Parathyroid adenoma (tissue), 2 donors: Measurements from ENCODE around the gene DUOXA2.

Experiments
- H2AFZ ChIP-seq: fragments of 300-600 bp; sonication (generic); one replicate; pipeline ENCODE4 v1.7.0; 2017; ENCODE audit warnings: antibody characterized with exemption, mild to moderate bottlenecking
- H3K27ac ChIP-seq: fragments of 300-600 bp; sonication (generic); one replicate; pipeline ENCODE4 v1.7.0; 2017
- H3K27me3 ChIP-seq: fragments of 300-600 bp; sonication (generic); one replicate; pipeline ENCODE4 v1.7.0; 2017; ENCODE audit warnings: low read length; ENCODE audit not compliant: control insufficient read depth, insufficient read depth
- H3K36me3 ChIP-seq: fragments of 300-600 bp; sonication (generic); one replicate; pipeline ENCODE4 v1.7.0; 2017; ENCODE audit warnings: low read length; ENCODE audit not compliant: control insufficient read depth, insufficient read depth
- H3K4me1 ChIP-seq: fragments of 300-600 bp; sonication (generic); one replicate; pipeline ENCODE4 v1.7.0; 2017; ENCODE audit warnings: control low read depth
- H3K4me2 ChIP-seq: fragments of 300-600 bp; sonication (generic); one replicate; pipeline ENCODE4 v1.7.0; 2017; ENCODE audit warnings: low read length
- H3K4me3 ChIP-seq: fragments of 300-600 bp; sonication (generic); one replicate; pipeline ENCODE4 v1.7.0; 2017; ENCODE audit warnings: low read depth, low read length
- H3K79me2 ChIP-seq: fragments of 300-600 bp; sonication (generic); one replicate; pipeline ENCODE4 v1.7.0; 2017; ENCODE audit warnings: control low read depth
- H3K9ac ChIP-seq: fragments of 300-600 bp; sonication (generic); one replicate; pipeline ENCODE4 v1.7.0; 2017; ENCODE audit warnings: mild to moderate bottlenecking
- H3K9me3 ChIP-seq: fragments of 300-600 bp; sonication (generic); one replicate; pipeline ENCODE4 v1.7.0; 2017; ENCODE audit warnings: low read length; ENCODE audit not compliant: control insufficient read depth
- TF ChIP-seq, protein P1 (sequence below): fragments of 300-600 bp; sonication (generic); IDR thresholded peaks from one replicate; pipeline ENCODE4 v1.7.0; 2017; ENCODE audit warnings: antibody characterized with exemption, mild to moderate bottlenecking
- donor health status: primary hyperparathyroidism.

Gene DUOXA2

DNA sequence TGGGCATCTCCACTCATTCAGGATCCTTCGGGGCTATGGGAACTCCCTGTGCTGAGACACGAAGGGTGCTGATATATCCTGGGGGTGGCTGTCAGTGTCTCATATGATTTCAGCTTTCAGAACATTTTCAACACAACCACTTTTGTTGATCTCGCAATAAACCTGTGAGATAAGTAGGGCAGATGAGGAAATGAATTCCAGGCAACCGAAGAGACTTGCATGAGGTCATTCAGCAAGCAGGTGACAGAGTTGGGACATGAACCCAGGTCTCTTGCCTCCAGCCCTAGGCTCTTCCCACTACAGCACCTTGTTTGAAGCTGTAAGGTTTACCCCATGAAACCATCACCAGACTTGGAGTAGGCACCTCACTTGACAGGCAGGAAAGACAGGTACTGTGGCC lies 32.3 kb downstream of the DUOXA2 start:
- Histone ChIP-seq H3K79me2 (no peaks in the 10 kb centered on the region), H3K4me3 (no peak overlapping the region), H3K27me3 (no peaks in the 10 kb centered on the region), H3K4me2 (no peak overlapping the region), H2AFZ (no peak overlapping the region), H3K4me1 (no peaks in the 10 kb centered on the region), H3K36me3 (no peaks in the 10 kb centered on the region), H3K27ac (no peak overlapping the region), H3K9me3 (no peaks in the 10 kb centered on the region), H3K9ac (no peak overlapping the region)
- TF ChIP-seq, protein P1, sequence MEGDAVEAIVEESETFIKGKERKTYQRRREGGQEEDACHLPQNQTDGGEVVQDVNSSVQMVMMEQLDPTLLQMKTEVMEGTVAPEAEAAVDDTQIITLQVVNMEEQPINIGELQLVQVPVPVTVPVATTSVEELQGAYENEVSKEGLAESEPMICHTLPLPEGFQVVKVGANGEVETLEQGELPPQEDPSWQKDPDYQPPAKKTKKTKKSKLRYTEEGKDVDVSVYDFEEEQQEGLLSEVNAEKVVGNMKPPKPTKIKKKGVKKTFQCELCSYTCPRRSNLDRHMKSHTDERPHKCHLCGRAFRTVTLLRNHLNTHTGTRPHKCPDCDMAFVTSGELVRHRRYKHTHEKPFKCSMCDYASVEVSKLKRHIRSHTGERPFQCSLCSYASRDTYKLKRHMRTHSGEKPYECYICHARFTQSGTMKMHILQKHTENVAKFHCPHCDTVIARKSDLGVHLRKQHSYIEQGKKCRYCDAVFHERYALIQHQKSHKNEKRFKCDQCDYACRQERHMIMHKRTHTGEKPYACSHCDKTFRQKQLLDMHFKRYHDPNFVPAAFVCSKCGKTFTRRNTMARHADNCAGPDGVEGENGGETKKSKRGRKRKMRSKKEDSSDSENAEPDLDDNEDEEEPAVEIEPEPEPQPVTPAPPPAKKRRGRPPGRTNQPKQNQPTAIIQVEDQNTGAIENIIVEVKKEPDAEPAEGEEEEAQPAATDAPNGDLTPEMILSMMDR, result no peak

DNA sequence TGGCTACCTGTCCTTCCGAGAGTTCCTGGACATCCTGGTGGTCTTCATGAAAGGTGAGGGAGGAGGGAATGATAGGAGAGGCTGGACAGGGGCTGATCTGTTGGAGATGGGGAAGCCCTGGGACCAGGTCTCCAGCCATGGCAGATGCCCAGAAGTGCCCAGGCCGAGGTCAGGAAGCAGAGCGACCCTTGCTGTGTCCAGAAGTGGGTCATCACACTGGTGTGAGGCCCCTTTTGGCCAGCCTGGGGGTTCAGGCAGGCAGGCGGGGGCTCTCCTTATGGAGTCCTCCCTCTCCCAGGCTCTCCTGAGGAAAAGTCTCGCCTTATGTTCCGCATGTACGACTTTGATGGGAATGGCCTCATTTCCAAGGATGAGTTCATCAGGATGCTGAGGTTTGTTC lies 33.5 kb downstream of the DUOXA2 start:
- Histone ChIP-seq H3K27ac (no peak overlapping the region), H3K36me3 (no peaks in the 10 kb centered on the region)
- TF ChIP-seq, protein P1, result no peak

DNA sequence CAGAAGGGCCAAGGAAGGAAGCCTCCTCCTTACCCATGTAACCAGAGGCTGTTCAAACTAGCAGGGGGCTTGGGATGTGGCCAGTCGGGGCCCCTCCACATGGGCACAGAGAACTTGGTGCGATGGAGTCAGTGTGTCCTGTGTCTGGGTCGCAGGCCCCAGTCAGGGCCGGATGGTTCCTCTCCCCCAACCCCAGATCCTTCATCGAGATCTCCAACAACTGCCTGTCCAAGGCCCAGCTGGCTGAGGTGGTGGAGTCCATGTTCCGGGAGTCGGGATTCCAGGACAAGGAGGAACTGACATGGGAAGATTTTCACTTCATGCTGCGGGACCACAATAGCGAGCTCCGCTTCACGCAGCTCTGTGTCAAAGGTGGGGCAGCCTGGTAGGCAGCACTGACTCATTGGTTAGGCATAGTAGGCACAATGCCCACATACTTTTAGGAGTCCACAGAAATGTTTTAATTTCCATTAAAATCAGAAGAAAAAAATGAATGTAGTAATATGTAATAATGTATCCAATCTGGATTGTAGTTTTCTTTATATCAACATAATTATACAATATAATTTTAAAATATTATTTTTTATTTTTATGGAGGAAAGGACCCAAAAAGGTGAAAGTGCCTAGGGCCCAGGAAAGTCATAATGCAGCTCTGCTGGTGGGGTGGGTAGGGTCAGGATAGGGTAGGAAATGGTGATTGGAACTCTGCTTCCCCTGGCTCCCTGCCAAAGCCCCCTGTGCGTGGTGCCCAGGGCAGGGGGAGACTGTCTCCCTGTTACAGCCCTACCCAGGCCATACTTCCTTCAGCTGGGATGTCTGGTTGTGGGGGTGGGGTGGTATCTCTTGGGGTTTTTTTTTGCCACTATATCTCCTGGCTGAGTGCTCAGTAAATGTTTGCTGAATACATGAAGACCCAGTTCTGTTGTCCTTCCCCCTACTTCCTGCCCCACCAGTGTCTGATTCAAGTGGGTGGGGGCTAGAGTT lies 34.2 kb downstream of the DUOXA2 start:
- Histone ChIP-seq H3K9me3 (no peaks in the 10 kb centered on the region), H3K36me3 (no peaks in the 10 kb centered on the region), H3K4me1 (no peaks in the 10 kb centered on the region), H2AFZ (no peak overlapping the region), H3K79me2 (no peaks in the 10 kb centered on the region), H3K4me2 (no peak overlapping the region), H3K27me3 (no peaks in the 10 kb centered on the region), H3K27ac (no peak overlapping the region), H3K9ac (no peak overlapping the region), H3K4me3 (no peak overlapping the region)
- TF ChIP-seq, protein P1, result no peak

More for the DNA sequence above, 33.5 kb downstream of the DUOXA2 start:
- H3K9me3 ChIP-seq, result no peaks in the 10 kb centered on the region
- no peaks in the 10 kb centered on the region for H3K27me3 ChIP-seq
- no peak overlapping the region for H3K9ac ChIP-seq
- H3K4me1 ChIP-seq, result no peaks in the 10 kb centered on the region
- H3K4me2 ChIP-seq, result no peak overlapping the region
- no peaks in the 10 kb centered on the region for H3K79me2 ChIP-seq
- H2AFZ ChIP-seq, result no peak overlapping the region
- H3K4me3 ChIP-seq, result no peak overlapping the region

DNA sequence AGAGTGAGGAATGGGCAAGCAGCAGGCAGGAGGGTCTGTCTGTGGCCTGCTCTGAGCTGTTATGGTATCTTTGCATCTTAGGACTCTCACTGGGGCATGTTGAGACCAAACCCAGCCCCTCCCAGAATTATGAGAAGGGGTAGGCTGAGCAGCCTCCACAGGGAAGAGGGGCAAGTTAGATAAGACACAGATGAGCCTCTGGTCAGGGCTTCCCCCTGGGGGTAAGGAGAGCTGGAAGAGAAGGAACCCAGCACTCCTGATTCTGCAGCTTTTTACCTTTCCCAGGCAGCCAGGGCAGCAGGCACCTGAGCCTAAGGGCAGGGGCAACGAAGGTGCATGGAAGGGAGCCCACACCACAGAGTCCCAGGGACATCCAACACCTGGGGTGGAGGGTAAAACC lies 34.9 kb downstream of the DUOXA2 start:
- Histone ChIP-seq H3K27me3 (no peaks in the 10 kb centered on the region), H3K9ac (no peak overlapping the region), H2AFZ (no peak overlapping the region), H3K27ac (no peak overlapping the region), H3K4me3 (no peak overlapping the region), H3K4me1 (no peaks in the 10 kb centered on the region), H3K4me2 (no peak overlapping the region), H3K79me2 (no peaks in the 10 kb centered on the region), H3K9me3 (no peaks in the 10 kb centered on the region), H3K36me3 (no peaks in the 10 kb centered on the region)
- TF ChIP-seq, protein P1, result no peak

DNA sequence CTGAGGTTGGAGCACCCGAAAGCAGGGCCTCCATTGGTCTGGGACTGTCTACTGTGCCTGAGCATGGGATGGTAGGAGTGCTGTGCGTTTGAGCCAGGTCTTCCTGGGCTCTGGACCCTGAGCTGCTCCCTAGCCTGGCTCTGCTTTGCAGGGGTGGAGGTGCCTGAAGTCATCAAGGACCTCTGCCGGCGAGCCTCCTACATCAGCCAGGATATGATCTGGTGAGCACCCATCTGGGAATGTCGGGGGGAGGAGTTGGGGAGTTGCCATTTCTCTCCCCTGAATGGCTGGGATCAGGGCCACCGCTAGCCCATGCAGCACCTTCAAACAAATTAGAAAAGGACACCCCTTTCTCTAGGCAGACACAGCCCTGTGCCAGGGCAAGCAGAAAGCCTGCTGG lies 36.4 kb downstream of the DUOXA2 start:
- no peak overlapping the region for H3K27ac ChIP-seq
- H2AFZ ChIP-seq, result no peak overlapping the region
- no peak overlapping the region for H3K4me3 ChIP-seq
- no peaks in the 10 kb centered on the region for H3K36me3 ChIP-seq
- TF ChIP-seq, protein P1, result no peak
- no peak overlapping the region for H3K4me2 ChIP-seq
- H3K27me3 ChIP-seq, result no peaks in the 10 kb centered on the region
- no peaks in the 10 kb centered on the region for H3K9me3 ChIP-seq
- H3K4me1 ChIP-seq, result no peaks in the 10 kb centered on the region
- H3K79me2 ChIP-seq, result no peaks in the 10 kb centered on the region
- H3K9ac ChIP-seq, result no peak overlapping the region
